ENCODE data around the gene HTATSF1. TPM values are rescaled to one million over a fixed set of nuclear protein-coding genes. Genes with fewer than 3 reads are reported as not detected.

Gene HTATSF1, protein sequence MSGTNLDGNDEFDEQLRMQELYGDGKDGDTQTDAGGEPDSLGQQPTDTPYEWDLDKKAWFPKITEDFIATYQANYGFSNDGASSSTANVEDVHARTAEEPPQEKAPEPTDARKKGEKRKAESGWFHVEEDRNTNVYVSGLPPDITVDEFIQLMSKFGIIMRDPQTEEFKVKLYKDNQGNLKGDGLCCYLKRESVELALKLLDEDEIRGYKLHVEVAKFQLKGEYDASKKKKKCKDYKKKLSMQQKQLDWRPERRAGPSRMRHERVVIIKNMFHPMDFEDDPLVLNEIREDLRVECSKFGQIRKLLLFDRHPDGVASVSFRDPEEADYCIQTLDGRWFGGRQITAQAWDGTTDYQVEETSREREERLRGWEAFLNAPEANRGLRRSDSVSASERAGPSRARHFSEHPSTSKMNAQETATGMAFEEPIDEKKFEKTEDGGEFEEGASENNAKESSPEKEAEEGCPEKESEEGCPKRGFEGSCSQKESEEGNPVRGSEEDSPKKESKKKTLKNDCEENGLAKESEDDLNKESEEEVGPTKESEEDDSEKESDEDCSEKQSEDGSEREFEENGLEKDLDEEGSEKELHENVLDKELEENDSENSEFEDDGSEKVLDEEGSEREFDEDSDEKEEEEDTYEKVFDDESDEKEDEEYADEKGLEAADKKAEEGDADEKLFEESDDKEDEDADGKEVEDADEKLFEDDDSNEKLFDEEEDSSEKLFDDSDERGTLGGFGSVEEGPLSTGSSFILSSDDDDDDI
- total RNA-seq (10 to 100 TPM; 31.6 to 34.7 TPM), polyA plus RNA-seq (10 to 100 TPM; 70.4 to 82.1 TPM)

GRCh38 chrX:136497556-136498052 lies at the start of gene HTATSF1:
HTATSF1 (plus strand) TSS chrX:136497592; CDS start chrX:136497685, 93 bp downstream.
- no peaks in the 10 kb centered on the region for H3K27me3 Mint-ChIP-seq
- H3K4me3 ChIP-seq (ENCODE audit: low read length in 2 of 2) = peak within 1 kb of the TSS; percentile 83
- intact Hi-C loops (cut with micrococcal nuclease) = loop anchor here (1.0 to 10.0 kb wide), 8 partner anchors 80 to 977 kb away; partner anchors contain the start of genes FHL1, INTS6L, MAP7D3 and SLC9A6
- ChIA-PET POLR2A (ENCODE audit: partially characterized antibody) (interaction anchor here (1.0 to 2.0 kb wide), 11 partner anchors 28 to 977 kb away, joined by 3 to 9 read pairs (median 3); partner anchors contain the start of gene RBMX), CTCF (ENCODE audit: partially characterized antibody) (interaction anchor here (1.3 kb wide), 1 partner anchor 198 kb away, joined by 3 read pairs; no protein-coding TSS in a partner anchor)
- H3K9me3 ChIP-seq (ENCODE audit: control insufficient read depth in 1 of 2, low read length in 2 of 2) = no peaks in the 10 kb centered on the region
- peaks cover 23% of the 10 kb centered on the region for H3K4me1 ChIP-seq (ENCODE audit: insufficient read depth, low read length)
- peak within 1 kb of the TSS; percentile 93 to 99 (median 98) for H3K27ac Mint-ChIP-seq
- peaks cover 13% of the 10 kb centered on the region for H3K36me3 ChIP-seq (ENCODE audit: insufficient read depth, low read length)
- H3K27ac ChIP-seq (ENCODE audit: low read depth, low read length) = peak within 1 kb of the TSS; percentile 73
- no peaks in the 10 kb centered on the region for H3K27me3 ChIP-seq (ENCODE audit: insufficient read depth, low read length)
- H3K4me3 Mint-ChIP-seq = peak within 1 kb of the TSS; percentile 88 to 95 (median 91)
- DNase-seq = no peak
- H3K4me1 Mint-ChIP-seq = peaks cover 6 to 31% (median 17%) of the 10 kb centered on the region in 4 donors
- peaks cover 0 to 3% (median 0%) of the 10 kb centered on the region in 8 donors for H3K9me3 Mint-ChIP-seq
- peaks cover 9 to 16% of the 10 kb centered on the region in 2 donors for H3K36me3 Mint-ChIP-seq

- ChIA-PET POLR2A (ENCODE audit: partially characterized antibody) (no interaction called here), CTCF (ENCODE audit: partially characterized antibody) (no interaction called here)
- Histone ChIP-seq H3K9me3 (ENCODE audit: control insufficient read depth in 1 of 2, low read length in 2 of 2) (no peaks in the 10 kb centered on the region), H3K27me3 (ENCODE audit: insufficient read depth, low read length) (no peaks in the 10 kb centered on the region), H3K27ac (ENCODE audit: low read depth, low read length) (no peak overlapping the region), H3K4me1 (ENCODE audit: insufficient read depth, low read length) (no peaks in the 10 kb centered on the region), H3K4me3 (ENCODE audit: low read length in 2 of 2) (no peak overlapping the region), H3K36me3 (ENCODE audit: insufficient read depth, low read length) (no peaks in the 10 kb centered on the region)
- Mint-ChIP-seq H3K36me3 (no peaks in the 10 kb centered on the region), H3K27ac (no peak overlapping the region), H3K4me3 (no peak overlapping the region), H3K9me3 (no peaks in the 10 kb centered on the region), H3K4me1 (no peaks in the 10 kb centered on the region), H3K27me3 (peaks cover 2 to 3% of the 10 kb centered on the region in 2 donors)
- no peak for DNase-seq
- intact Hi-C loops (cut with micrococcal nuclease) = no loop called here
These were observed 49.4 kb upstream of the HTATSF1 start for GRCh38 chrX:136447968-136448367.

- no peaks in the 10 kb centered on the region for H3K4me1 Mint-ChIP-seq
- Histone ChIP-seq H3K4me1 (ENCODE audit: insufficient read depth, low read length) (no peaks in the 10 kb centered on the region), H3K4me3 (ENCODE audit: low read length in 2 of 2) (no peak overlapping the region), H3K27me3 (ENCODE audit: insufficient read depth, low read length) (no peaks in the 10 kb centered on the region), H3K9me3 (ENCODE audit: control insufficient read depth in 1 of 2, low read length in 2 of 2) (no peaks in the 10 kb centered on the region), H3K27ac (ENCODE audit: low read depth, low read length) (no peak overlapping the region), H3K36me3 (ENCODE audit: insufficient read depth, low read length) (no peaks in the 10 kb centered on the region)
- peaks cover 2 to 3% of the 10 kb centered on the region in 2 donors for H3K27me3 Mint-ChIP-seq
- no peak overlapping the region for H3K4me3 Mint-ChIP-seq
- no peak overlapping the region for H3K27ac Mint-ChIP-seq
- H3K36me3 Mint-ChIP-seq = no peaks in the 10 kb centered on the region
- DNase-seq = no peak
- ChIA-PET POLR2A (ENCODE audit: partially characterized antibody) (no interaction called here), CTCF (ENCODE audit: partially characterized antibody) (no interaction called here)
- no peaks in the 10 kb centered on the region for H3K9me3 Mint-ChIP-seq
- intact Hi-C loops (cut with micrococcal nuclease) = no loop called here
These were observed 47.2 kb upstream of the HTATSF1 start for GRCh38 chrX:136450050-136450830.

GRCh38 chrX:136452614-136453013 lies 44.8 kb upstream of the HTATSF1 start:
- DNase-seq = no peak
- Mint-ChIP-seq H3K27me3 (no peaks in the 10 kb centered on the region), H3K36me3 (no peaks in the 10 kb centered on the region), H3K9me3 (no peaks in the 10 kb centered on the region), H3K4me3 (no peak overlapping the region), H3K27ac (no peak overlapping the region), H3K4me1 (no peaks in the 10 kb centered on the region)
- Histone ChIP-seq H3K27me3 (ENCODE audit: insufficient read depth, low read length) (no peaks in the 10 kb centered on the region), H3K4me1 (ENCODE audit: insufficient read depth, low read length) (no peaks in the 10 kb centered on the region), H3K9me3 (ENCODE audit: control insufficient read depth in 1 of 2, low read length in 2 of 2) (no peaks in the 10 kb centered on the region), H3K27ac (ENCODE audit: low read depth, low read length) (no peak overlapping the region), H3K4me3 (ENCODE audit: low read length in 2 of 2) (no peak overlapping the region), H3K36me3 (ENCODE audit: insufficient read depth, low read length) (no peaks in the 10 kb centered on the region)
- ChIA-PET POLR2A (ENCODE audit: partially characterized antibody) (no interaction called here), CTCF (ENCODE audit: partially characterized antibody) (no interaction called here)
- intact Hi-C loops (cut with micrococcal nuclease) = no loop called here

- Mint-ChIP-seq H3K9me3 (no peaks in the 10 kb centered on the region), H3K4me1 (no peaks in the 10 kb centered on the region), H3K27me3 (no peaks in the 10 kb centered on the region), H3K36me3 (no peaks in the 10 kb centered on the region), H3K27ac (no peak overlapping the region), H3K4me3 (no peak overlapping the region)
- no peak for DNase-seq
- no peak overlapping the region for H3K4me3 ChIP-seq (ENCODE audit: low read length in 2 of 2)
- ChIA-PET CTCF (ENCODE audit: partially characterized antibody) (no interaction called here), POLR2A (ENCODE audit: partially characterized antibody) (no interaction called here)
- no peaks in the 10 kb centered on the region for H3K4me1 ChIP-seq (ENCODE audit: insufficient read depth, low read length)
- no peaks in the 10 kb centered on the region for H3K9me3 ChIP-seq (ENCODE audit: control insufficient read depth in 1 of 2, low read length in 2 of 2)
- H3K36me3 ChIP-seq (ENCODE audit: insufficient read depth, low read length) = no peaks in the 10 kb centered on the region
- intact Hi-C loops (cut with micrococcal nuclease) = no loop called here
- no peak overlapping the region for H3K27ac ChIP-seq (ENCODE audit: low read depth, low read length)
- H3K27me3 ChIP-seq (ENCODE audit: insufficient read depth, low read length) = no peaks in the 10 kb centered on the region
These were observed 44.3 kb upstream of the HTATSF1 start for GRCh38 chrX:136453114-136453513.

DNA sequence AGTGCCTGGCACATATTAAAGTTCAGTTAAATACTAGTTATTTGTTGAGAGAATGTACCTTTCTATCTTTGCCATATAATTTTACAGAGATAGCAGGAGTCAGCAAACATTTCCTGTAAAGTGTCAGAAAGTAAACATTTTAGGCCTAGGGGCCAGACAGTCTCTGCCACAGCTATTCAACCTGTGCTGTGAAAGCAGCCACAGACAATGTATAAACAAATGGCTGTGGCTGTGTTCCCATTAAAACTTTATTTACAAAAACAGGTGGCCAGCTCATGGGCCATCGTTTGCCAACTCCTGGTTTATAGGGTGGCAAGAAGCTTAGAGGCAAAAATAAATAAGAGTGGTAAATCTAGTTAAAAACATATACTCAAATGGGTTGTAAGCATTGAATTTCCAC lies 43.6 kb upstream of the HTATSF1 start:
- no peaks in the 10 kb centered on the region for H3K36me3 Mint-ChIP-seq
- ChIA-PET CTCF (ENCODE audit: partially characterized antibody) (no interaction called here), POLR2A (ENCODE audit: partially characterized antibody) (no interaction called here)
- Histone ChIP-seq H3K4me3 (ENCODE audit: low read length in 2 of 2) (no peak overlapping the region), H3K27me3 (ENCODE audit: insufficient read depth, low read length) (no peaks in the 10 kb centered on the region), H3K27ac (ENCODE audit: low read depth, low read length) (no peak overlapping the region), H3K9me3 (ENCODE audit: control insufficient read depth in 1 of 2, low read length in 2 of 2) (no peaks in the 10 kb centered on the region), H3K36me3 (ENCODE audit: insufficient read depth, low read length) (no peaks in the 10 kb centered on the region), H3K4me1 (ENCODE audit: insufficient read depth, low read length) (no peaks in the 10 kb centered on the region)
- no peaks in the 10 kb centered on the region for H3K9me3 Mint-ChIP-seq
- no peak overlapping the region for H3K27ac Mint-ChIP-seq
- intact Hi-C loops (cut with micrococcal nuclease) = no loop called here
- no peaks in the 10 kb centered on the region for H3K4me1 Mint-ChIP-seq
- no peaks in the 10 kb centered on the region for H3K27me3 Mint-ChIP-seq
- H3K4me3 Mint-ChIP-seq = no peak overlapping the region
- no peak for DNase-seq

DNA sequence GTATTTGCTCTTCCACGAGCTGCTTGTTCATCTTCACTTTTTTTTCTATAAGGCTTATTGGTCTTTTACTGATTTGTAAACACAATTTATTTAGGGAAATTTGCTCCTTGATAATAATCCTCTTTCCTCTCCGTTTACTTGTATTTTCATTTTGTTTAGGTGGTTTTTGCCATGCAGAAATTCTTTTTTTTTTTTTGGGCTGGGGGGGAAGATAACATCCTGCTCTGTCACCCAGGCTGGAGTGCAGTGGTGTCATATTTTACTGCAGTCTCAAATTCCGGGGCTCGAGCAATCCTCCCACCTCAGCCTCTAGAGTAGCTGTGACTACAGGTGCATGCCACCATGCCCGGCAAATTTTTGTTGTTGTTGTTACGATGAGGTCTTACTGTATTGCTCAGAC lies 41.3 kb upstream of the HTATSF1 start:
- ChIA-PET CTCF (ENCODE audit: partially characterized antibody) (no interaction called here), POLR2A (ENCODE audit: partially characterized antibody) (no interaction called here)
- H3K4me1 ChIP-seq (ENCODE audit: insufficient read depth, low read length) = no peaks in the 10 kb centered on the region
- H3K36me3 ChIP-seq (ENCODE audit: insufficient read depth, low read length) = no peaks in the 10 kb centered on the region
- no peaks in the 10 kb centered on the region for H3K9me3 ChIP-seq (ENCODE audit: control insufficient read depth in 1 of 2, low read length in 2 of 2)
- H3K4me3 ChIP-seq (ENCODE audit: low read length in 2 of 2) = no peak overlapping the region
- DNase-seq = no peak
- Mint-ChIP-seq H3K36me3 (no peaks in the 10 kb centered on the region), H3K9me3 (peaks cover 0 to 2% (median 0%) of the 10 kb centered on the region in 8 donors), H3K4me3 (no peak overlapping the region), H3K27ac (no peak overlapping the region), H3K4me1 (no peaks in the 10 kb centered on the region), H3K27me3 (no peaks in the 10 kb centered on the region)
- H3K27me3 ChIP-seq (ENCODE audit: insufficient read depth, low read length) = no peaks in the 10 kb centered on the region
- no peak overlapping the region for H3K27ac ChIP-seq (ENCODE audit: low read depth, low read length)
- intact Hi-C loops (cut with micrococcal nuclease) = no loop called here

Measured in CD4-positive, alpha-beta memory T cell (primary cell).